ENCODE data around the gene UVRAG. TPM values are rescaled to one million over a fixed set of nuclear protein-coding genes. Genes with fewer than 3 reads are reported as not detected.

Gene UVRAG
- polyA plus RNA-seq, 1 donor (not counting 4 experiments of a cell fraction or from before 2014, with no cell fraction given) = 11.9 TPM

- peak; percentile 69 for DNase-seq (ENCODE audit: low read depth, low spot score)
- Histone ChIP-seq H3K9me1 (ENCODE audit: control insufficient read depth, extremely low read depth, insufficient read depth, low read length) (no peaks in the 10 kb centered on the region), H3K27ac (ENCODE audit: control insufficient read depth, insufficient read depth, low read length) (no peak overlapping the region), H3K4me3 (ENCODE audit: control insufficient read depth in 2 of 3, extremely low read depth in 1 of 3, insufficient read depth in 2 of 3, low read depth in 1 of 3, low read length in 3 of 3) (no peak overlapping the region), H3K79me2 (ENCODE audit: control insufficient read depth, insufficient read depth, low read length) (peaks cover 2% of the 10 kb centered on the region), H3K36me3 (ENCODE audit: control insufficient read depth in 2 of 2, extremely low read depth in 1 of 2, insufficient read depth in 2 of 2, low read length in 2 of 2) (peaks cover 0 to 3% of the 10 kb centered on the region in 2 experiments), H3K4me2 (ENCODE audit: control insufficient read depth, extremely low read depth, insufficient read depth, low read depth, low read length) (no peak overlapping the region), H3K27me3 (ENCODE audit: control insufficient read depth, extremely low read depth, insufficient read depth, low read length) (no peaks in the 10 kb centered on the region), H4K20me1 (ENCODE audit: control insufficient read depth, extremely low read depth, insufficient read depth, low read length) (peaks cover 4% of the 10 kb centered on the region), H3K9ac (ENCODE audit: control insufficient read depth, extremely low read depth, insufficient read depth, low read length) (no peak overlapping the region), H3K9me3 (ENCODE audit: control insufficient read depth, low read depth, low read length) (no peaks in the 10 kb centered on the region), H3K4me1 (ENCODE audit: control insufficient read depth, extremely low read depth, insufficient read depth, low read length) (peaks cover 6% of the 10 kb centered on the region), H2AFZ (ENCODE audit: control insufficient read depth, low read length) (no peak overlapping the region)
- dilution Hi-C loops (cut with MboI; ENCODE audit: extremely low pct_ligation_motif_present, low sequenced_read_pairs) = no loop called here
- peak; percentile 82 for FAIRE-seq
- TF ChIP-seq CTCF (optimal IDR thresholded peaks at IDR 0.05 in 1 of 3, IDR thresholded peaks at IDR 0.05 in 1 of 3, conservative IDR thresholded peaks at IDR 0.05 in 1 of 3; ENCODE audit: extremely low read depth in 1 of 3, insufficient read depth in 2 of 3, low read length in 3 of 3) (no peak), EZH2 (IDR thresholded peaks at IDR 0.05; ENCODE audit: low read length) (no peak)
Observed at GRCh38 chr11:75853971-75854370, 39.0 kb downstream of the UVRAG start.

- no peak for FAIRE-seq
- Histone ChIP-seq H4K20me1 (ENCODE audit: control insufficient read depth, extremely low read depth, insufficient read depth, low read length) (peaks cover 4% of the 10 kb centered on the region), H3K9me3 (ENCODE audit: control insufficient read depth, low read depth, low read length) (no peaks in the 10 kb centered on the region), H3K36me3 (ENCODE audit: control insufficient read depth in 2 of 2, extremely low read depth in 1 of 2, insufficient read depth in 2 of 2, low read length in 2 of 2) (peaks cover 0 to 3% of the 10 kb centered on the region in 2 experiments), H3K4me1 (ENCODE audit: control insufficient read depth, extremely low read depth, insufficient read depth, low read length) (peaks cover 6% of the 10 kb centered on the region), H3K27ac (ENCODE audit: control insufficient read depth, insufficient read depth, low read length) (no peak overlapping the region), H3K27me3 (ENCODE audit: control insufficient read depth, extremely low read depth, insufficient read depth, low read length) (no peaks in the 10 kb centered on the region), H2AFZ (ENCODE audit: control insufficient read depth, low read length) (no peak overlapping the region), H3K4me2 (ENCODE audit: control insufficient read depth, extremely low read depth, insufficient read depth, low read depth, low read length) (no peak overlapping the region), H3K4me3 (ENCODE audit: control insufficient read depth in 2 of 3, extremely low read depth in 1 of 3, insufficient read depth in 2 of 3, low read depth in 1 of 3, low read length in 3 of 3) (no peak overlapping the region), H3K9ac (ENCODE audit: control insufficient read depth, extremely low read depth, insufficient read depth, low read length) (no peak overlapping the region), H3K79me2 (ENCODE audit: control insufficient read depth, insufficient read depth, low read length) (peaks cover under 1% of the 10 kb centered on the region), H3K9me1 (ENCODE audit: control insufficient read depth, extremely low read depth, insufficient read depth, low read length) (no peaks in the 10 kb centered on the region)
- TF ChIP-seq EZH2 (IDR thresholded peaks at IDR 0.05; ENCODE audit: low read length) (no peak), CTCF (optimal IDR thresholded peaks at IDR 0.05 in 1 of 3, IDR thresholded peaks at IDR 0.05 in 1 of 3, conservative IDR thresholded peaks at IDR 0.05 in 1 of 3; ENCODE audit: extremely low read depth in 1 of 3, insufficient read depth in 2 of 3, low read length in 3 of 3) (no peak)
- dilution Hi-C loops (cut with MboI; ENCODE audit: extremely low pct_ligation_motif_present, low sequenced_read_pairs) = no loop called here
- no peak for DNase-seq (ENCODE audit: low read depth, low spot score)
Observed at GRCh38 chr11:75855206-75855605, 40.2 kb downstream of the UVRAG start.
